SK-N-SH (cell line): ENCODE results near the gene NAA38. TPM values are rescaled to one million over a fixed set of nuclear protein-coding genes. Genes with fewer than 3 reads are reported as not detected.
A peak's percentile ranks its signal among the peaks of the same experiment; 100 is the strongest.

Experiments used
- CHD2 ChIP-seq: fragments of 150-350 bp; IDR thresholded peaks from 2 replicates; pipeline ENCODE4 v1.6.1; 2018; ENCODE audit warnings: low read length; ENCODE audit not compliant: partially characterized antibody
- CTCF ChIP-seq: fragments of 200-600 bp; sonication (generic); IDR thresholded peaks from 2 replicates; pipeline ENCODE4 v1.6.1; 2017; ENCODE audit warnings: antibody characterized with exemption, mild to moderate bottlenecking, moderate library complexity
- ELF1 ChIP-seq: IDR thresholded peaks from 2 replicates; pipeline ENCODE4 v1.4.0; 2012
- EP300 ChIP-seq, 2 experiments: IDR thresholded peaks; 2 replicates each; pipeline versions ENCODE4 v1.4.0 to v1.6.1; 2012; ENCODE audit warnings: borderline replicate concordance in 1 of 2, low read depth in 1 of 2, low read length in 1 of 2
- EZH2phosphoT487 ChIP-seq: fragments of 200-600 bp; sonication (generic); IDR thresholded peaks from 2 replicates; pipeline ENCODE4 v1.6.1; 2017; ENCODE audit warnings: low read depth, mixed run types, mild to moderate bottlenecking, antibody characterized with exemption, moderate library complexity, borderline replicate concordance
- FOSL2 ChIP-seq: IDR thresholded peaks from 2 replicates; pipeline ENCODE4 v1.4.0; 2012; ENCODE audit warnings: low read depth, mild to moderate bottlenecking, moderate library complexity, borderline replicate concordance
- FOXJ3 ChIP-seq: sonication (generic); formaldehyde crosslinking; IDR thresholded peaks from 2 replicates; pipeline ENCODE4 v1.5.1; 2020; ENCODE audit warnings: mild to moderate bottlenecking, missing genetic modification reagents
- FOXM1 ChIP-seq: IDR thresholded peaks from 2 replicates; pipeline ENCODE4 v1.4.0; 2012; ENCODE audit warnings: low read depth, mild to moderate bottlenecking
- GABPA ChIP-seq: IDR thresholded peaks from 2 replicates; pipeline ENCODE4 v1.4.0; 2012; ENCODE audit warnings: low read depth, mild to moderate bottlenecking
- JUND ChIP-seq: IDR thresholded peaks from 2 replicates; pipeline ENCODE4 v1.4.0; 2012
- MEF2A ChIP-seq: IDR thresholded peaks from 2 replicates; pipeline ENCODE4 v1.4.0; 2012; ENCODE audit warnings: low read depth, borderline replicate concordance
- MXI1 ChIP-seq: IDR thresholded peaks from 2 replicates; pipeline ENCODE4 v1.6.1; 2012; ENCODE audit warnings: mild to moderate bottlenecking, low read depth, low read length, improper control_type of control experiment
- NRF1 ChIP-seq: IDR thresholded peaks from 2 replicates; pipeline ENCODE4 v1.6.1; 2012; ENCODE audit warnings: low read depth, mild to moderate bottlenecking, low read length
- POLR2AphosphoS5 ChIP-seq: IDR thresholded peaks from 2 replicates; pipeline ENCODE4 v1.6.1; 2012; ENCODE audit warnings: low read depth, low read length
- RAD21 ChIP-seq: IDR thresholded peaks from 2 replicates; pipeline ENCODE4 v1.6.1; 2012; ENCODE audit warnings: mild to moderate bottlenecking, low read length
- RCOR1 ChIP-seq: fragments of 150-350 bp; IDR thresholded peaks from 2 replicates; pipeline ENCODE4 v1.6.1; 2017; ENCODE audit warnings: antibody characterized with exemption, low read length
- RXRA ChIP-seq: IDR thresholded peaks from 2 replicates; pipeline ENCODE4 v1.4.0; 2012; ENCODE audit warnings: low read depth, mild to moderate bottlenecking, borderline replicate concordance
- TAF1 ChIP-seq: IDR thresholded peaks from 2 replicates; pipeline ENCODE4 v1.6.1; 2012; ENCODE audit warnings: low read depth, mild to moderate bottlenecking, low read length, moderate library complexity, borderline replicate concordance
- TCF12 ChIP-seq: IDR thresholded peaks from 2 replicates; pipeline ENCODE4 v1.4.0; 2012
- TEAD4 ChIP-seq: IDR thresholded peaks from 2 replicates; pipeline ENCODE4 v1.4.0; 2012; ENCODE audit warnings: mild to moderate bottlenecking, borderline replicate concordance; ENCODE audit not compliant: insufficient read depth
- YY1 ChIP-seq: IDR thresholded peaks from 2 replicates; pipeline ENCODE4 v1.4.0; 2012; ENCODE audit warnings: low read depth, mild to moderate bottlenecking
- polyA plus RNA-seq, 3 experiments: library from polyadenylated mRNA; depleted of rRNA; stranded (reverse); fragments of >200 nt; gene quantifications; 2 replicates each; pipeline ENCODE4 v1.2.3, GENCODE V29; 2012
- TF ChIP-seq, protein P1 (sequence below): fragments of 150-350 bp; IDR thresholded peaks from 2 replicates; pipeline ENCODE4 v1.6.1; 2017; ENCODE audit warnings: antibody characterized with exemption, low read length, low read depth, borderline replicate concordance
- TF ChIP-seq, protein P2 (sequence below): IDR thresholded peaks from 2 replicates; pipeline ENCODE4 v1.4.0; 2012; ENCODE audit warnings: low read depth

NAA38 gene
- polyA plus RNA-seq, 1 of the 3 experiments (the other 2 are of a cell fraction) = 202 TPM

GRCh38 chr17:7834957-7835813, 22.2 kb downstream of the NAA38 start (continued):
- TF ChIP-seq, protein P1, sequence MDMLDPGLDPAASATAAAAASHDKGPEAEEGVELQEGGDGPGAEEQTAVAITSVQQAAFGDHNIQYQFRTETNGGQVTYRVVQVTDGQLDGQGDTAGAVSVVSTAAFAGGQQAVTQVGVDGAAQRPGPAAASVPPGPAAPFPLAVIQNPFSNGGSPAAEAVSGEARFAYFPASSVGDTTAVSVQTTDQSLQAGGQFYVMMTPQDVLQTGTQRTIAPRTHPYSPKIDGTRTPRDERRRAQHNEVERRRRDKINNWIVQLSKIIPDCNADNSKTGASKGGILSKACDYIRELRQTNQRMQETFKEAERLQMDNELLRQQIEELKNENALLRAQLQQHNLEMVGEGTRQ = no peak
- TF ChIP-seq POLR2AphosphoS5 (peak; percentile 28), FOXM1 (no peak), ELF1 (no peak), FOXJ3 (peak; percentile 56; the same call in 1 of the 2 replicates), JUND (no peak), GABPA (no peak), FOSL2 (no peak), NRF1 (peak; percentile 84), TAF1 (no peak), CTCF (peak; percentile 77), TCF12 (no peak; the same call in 1 of the 2 replicates), MXI1 (peak; percentile 98), RCOR1 (peak; percentile 50), CHD2 (peak; percentile 93), RXRA (no peak), MEF2A (no peak), EZH2phosphoT487 (no peak), TEAD4 (no peak), YY1 (no peak), EP300 (IDR thresholded peaks at IDR 0.05; ENCODE audit: borderline replicate concordance in 1 of 2, low read depth in 1 of 2, low read length in 1 of 2) (no peak; a peak in 2 of 4 replicates), RAD21 (peak; percentile 75)
- TF ChIP-seq, protein P2, sequence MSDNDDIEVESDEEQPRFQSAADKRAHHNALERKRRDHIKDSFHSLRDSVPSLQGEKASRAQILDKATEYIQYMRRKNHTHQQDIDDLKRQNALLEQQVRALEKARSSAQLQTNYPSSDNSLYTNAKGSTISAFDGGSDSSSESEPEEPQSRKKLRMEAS = peak; percentile 95
